ENCODE results near the gene GATA2. TPM values are rescaled to one million over a fixed set of nuclear protein-coding genes. Genes with fewer than 3 reads are reported as not detected.

Gene GATA2
- total and polyA plus RNA-seq, 2 of the 13 experiments (the other 11 are each of a cell fraction or from before 2014, with no cell fraction given), result 3.5 to 6.2 TPM

- H3K4me1 ChIP-seq (ENCODE audit: insufficient read depth, low read length), result no peaks in the 10 kb centered on the region
- H2AFZ ChIP-seq (ENCODE audit: low read length), result no peak overlapping the region
- H3K36me3 ChIP-seq (replicated peaks in 1 of 2; ENCODE audit: control insufficient read depth in 1 of 2, insufficient read depth in 2 of 2, low read length in 2 of 2), result no peaks in the 10 kb centered on the region
- H3K27ac ChIP-seq (ENCODE audit: extremely low read length, insufficient read depth, low read length), result no peak overlapping the region
- no peaks in the 10 kb centered on the region for H3K79me2 ChIP-seq (ENCODE audit: insufficient read depth, low read length)
- H3K4me3 ChIP-seq (replicated peaks in 1 of 3; ENCODE audit: insufficient read depth in 1 of 3, low read depth in 2 of 3, low read length in 3 of 3), result no peak overlapping the region
- ATAC-seq, result no peak
- ChIA-PET POLR2A (no interaction called here), CTCF (ENCODE audit: low intra/inter-chr PET ratio, low total read pairs) (no interaction called here)
- H3K9ac ChIP-seq (ENCODE audit: insufficient read depth, low read depth, low read length), result no peak overlapping the region
- no peak overlapping the region for H3K4me2 ChIP-seq (ENCODE audit: low read depth, low read length)
- DNase-seq (ENCODE audit: low spot score), result no peak
- 0% methylated on average over 3 of the region's 4 CpGs for WGBS (ENCODE audit: low lambda C conversion rate)
- no peaks in the 10 kb centered on the region for H4K20me1 ChIP-seq (ENCODE audit: insufficient read depth, low read length)
- peaks cover 6 to 31% of the 10 kb centered on the region in 2 experiments; a peak in 4 of 5 replicates for H3K27me3 ChIP-seq (ENCODE audit: control insufficient read depth in 1 of 2, insufficient read depth in 2 of 2, low read length in 2 of 2)
- intact Hi-C loops (cut with micrococcal nuclease; ENCODE audit: unreplicated experiment), result no loop called here
- no TSS peak for BruUV-seq (replicated peaks)
- in situ Hi-C loops (cut with HindIII; ENCODE audit: extremely low pct_ligation_motif_present, low pct_unique_long_range_greater_than_20kb), result no loop called here
- peaks cover 12% of the 10 kb centered on the region; the same call in 1 of the 2 replicates for H3K9me3 ChIP-seq (ENCODE audit: low read length)
- FAIRE-seq, result no peak
- TF ChIP-seq ZFP1 (CRISPR knock-in tag; IDR thresholded peaks at IDR 0.05) (no peak), ZBTB3 (CRISPR knock-in tag; IDR thresholded peaks at IDR 0.05; ENCODE audit: borderline replicate concordance, low read depth) (no peak), SP140L (CRISPR knock-in tag; IDR thresholded peaks at IDR 0.05; ENCODE audit: borderline replicate concordance) (no peak), ZNF766 (CRISPR knock-in tag; IDR thresholded peaks at IDR 0.05; ENCODE audit: borderline replicate concordance) (no peak), SMAD1 (CRISPR knock-in tag; IDR thresholded peaks at IDR 0.05; ENCODE audit: borderline replicate concordance, low read depth) (no peak), CEBPB (IDR thresholded peaks at IDR 0.05; ENCODE audit: borderline replicate concordance, low read depth, low read length) (no peak), NR1H2 (CRISPR knock-in tag; IDR thresholded peaks at IDR 0.05; ENCODE audit: borderline replicate concordance, low read depth) (no peak), ZNF768 (CRISPR knock-in tag; IDR thresholded peaks at IDR 0.05) (no peak), ARID5B (CRISPR knock-in tag; IDR thresholded peaks at IDR 0.05) (no peak), ZNF841 (CRISPR knock-in tag; IDR thresholded peaks at IDR 0.05; ENCODE audit: borderline replicate concordance) (no peak)
- TF ChIP-seq, protein P1, sequence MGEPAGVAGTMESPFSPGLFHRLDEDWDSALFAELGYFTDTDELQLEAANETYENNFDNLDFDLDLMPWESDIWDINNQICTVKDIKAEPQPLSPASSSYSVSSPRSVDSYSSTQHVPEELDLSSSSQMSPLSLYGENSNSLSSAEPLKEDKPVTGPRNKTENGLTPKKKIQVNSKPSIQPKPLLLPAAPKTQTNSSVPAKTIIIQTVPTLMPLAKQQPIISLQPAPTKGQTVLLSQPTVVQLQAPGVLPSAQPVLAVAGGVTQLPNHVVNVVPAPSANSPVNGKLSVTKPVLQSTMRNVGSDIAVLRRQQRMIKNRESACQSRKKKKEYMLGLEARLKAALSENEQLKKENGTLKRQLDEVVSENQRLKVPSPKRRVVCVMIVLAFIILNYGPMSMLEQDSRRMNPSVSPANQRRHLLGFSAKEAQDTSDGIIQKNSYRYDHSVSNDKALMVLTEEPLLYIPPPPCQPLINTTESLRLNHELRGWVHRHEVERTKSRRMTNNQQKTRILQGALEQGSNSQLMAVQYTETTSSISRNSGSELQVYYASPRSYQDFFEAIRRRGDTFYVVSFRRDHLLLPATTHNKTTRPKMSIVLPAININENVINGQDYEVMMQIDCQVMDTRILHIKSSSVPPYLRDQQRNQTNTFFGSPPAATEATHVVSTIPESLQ (CRISPR knock-in tag; conservative IDR thresholded peaks at IDR 0.05), result no peak
- TF ChIP-seq, protein P2, sequence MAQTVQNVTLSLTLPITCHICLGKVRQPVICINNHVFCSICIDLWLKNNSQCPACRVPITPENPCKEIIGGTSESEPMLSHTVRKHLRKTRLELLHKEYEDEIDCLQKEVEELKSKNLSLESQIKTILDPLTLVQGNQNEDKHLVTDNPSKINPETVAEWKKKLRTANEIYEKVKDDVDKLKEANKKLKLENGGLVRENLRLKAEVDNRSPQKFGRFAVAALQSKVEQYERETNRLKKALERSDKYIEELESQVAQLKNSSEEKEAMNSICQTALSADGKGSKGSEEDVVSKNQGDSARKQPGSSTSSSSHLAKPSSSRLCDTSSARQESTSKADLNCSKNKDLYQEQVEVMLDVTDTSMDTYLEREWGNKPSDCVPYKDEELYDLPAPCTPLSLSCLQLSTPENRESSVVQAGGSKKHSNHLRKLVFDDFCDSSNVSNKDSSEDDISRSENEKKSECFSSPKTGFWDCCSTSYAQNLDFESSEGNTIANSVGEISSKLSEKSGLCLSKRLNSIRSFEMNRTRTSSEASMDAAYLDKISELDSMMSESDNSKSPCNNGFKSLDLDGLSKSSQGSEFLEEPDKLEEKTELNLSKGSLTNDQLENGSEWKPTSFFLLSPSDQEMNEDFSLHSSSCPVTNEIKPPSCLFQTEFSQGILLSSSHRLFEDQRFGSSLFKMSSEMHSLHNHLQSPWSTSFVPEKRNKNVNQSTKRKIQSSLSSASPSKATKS (CRISPR knock-in tag; IDR thresholded peaks at IDR 0.05), result no peak
- TF ChIP-seq, protein P3, sequence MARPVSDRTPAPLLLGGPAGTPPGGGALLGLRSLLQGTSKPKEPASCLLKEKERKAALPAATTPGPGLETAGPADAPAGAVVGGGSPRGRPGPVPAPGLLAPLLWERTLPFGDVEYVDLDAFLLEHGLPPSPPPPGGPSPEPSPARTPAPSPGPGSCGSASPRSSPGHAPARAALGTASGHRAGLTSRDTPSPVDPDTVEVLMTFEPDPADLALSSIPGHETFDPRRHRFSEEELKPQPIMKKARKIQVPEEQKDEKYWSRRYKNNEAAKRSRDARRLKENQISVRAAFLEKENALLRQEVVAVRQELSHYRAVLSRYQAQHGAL (CRISPR knock-in tag; IDR thresholded peaks at IDR 0.05; ENCODE audit: not compliant biosample characterization), result no peak
- TF ChIP-seq, protein P4, sequence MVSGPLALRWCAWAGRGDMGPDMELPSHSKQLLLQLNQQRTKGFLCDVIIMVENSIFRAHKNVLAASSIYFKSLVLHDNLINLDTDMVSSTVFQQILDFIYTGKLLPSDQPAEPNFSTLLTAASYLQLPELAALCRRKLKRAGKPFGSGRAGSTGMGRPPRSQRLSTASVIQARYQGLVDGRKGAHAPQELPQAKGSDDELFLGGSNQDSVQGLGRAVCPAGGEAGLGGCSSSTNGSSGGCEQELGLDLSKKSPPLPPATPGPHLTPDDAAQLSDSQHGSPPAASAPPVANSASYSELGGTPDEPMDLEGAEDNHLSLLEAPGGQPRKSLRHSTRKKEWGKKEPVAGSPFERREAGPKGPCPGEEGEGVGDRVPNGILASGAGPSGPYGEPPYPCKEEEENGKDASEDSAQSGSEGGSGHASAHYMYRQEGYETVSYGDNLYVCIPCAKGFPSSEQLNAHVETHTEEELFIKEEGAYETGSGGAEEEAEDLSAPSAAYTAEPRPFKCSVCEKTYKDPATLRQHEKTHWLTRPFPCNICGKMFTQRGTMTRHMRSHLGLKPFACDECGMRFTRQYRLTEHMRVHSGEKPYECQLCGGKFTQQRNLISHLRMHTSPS (CRISPR knock-in tag; IDR thresholded peaks at IDR 0.05; ENCODE audit: low read depth), result no peak
Observed at GRCh38 chr3:128517648-128518047, 24.6 kb upstream of the GATA2 start.
